Fibroblast of skin of abdomen (primary cell): ENCODE results near the gene CCL26. TPM values are rescaled to one million over a fixed set of nuclear protein-coding genes. Genes with fewer than 3 reads are reported as not detected.

Experiments used
- DNase-seq: peaks from one replicate; pipeline ENCODE4 v3.0.0-alpha.2; 2013
- polyA plus RNA-seq, 2 experiments: library from polyadenylated mRNA; unstranded; fragments of 120-200 nt; gene quantifications; one replicate each; pipeline ENCODE4 v1.2.1, GENCODE V29; 2013; ENCODE audit not compliant: insufficient read length in 2 of 2

The CCL26 gene, protein sequence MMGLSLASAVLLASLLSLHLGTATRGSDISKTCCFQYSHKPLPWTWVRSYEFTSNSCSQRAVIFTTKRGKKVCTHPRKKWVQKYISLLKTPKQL
- 0.67 TPM for polyA plus RNA-seq (2013, experiment 1 of 2; ENCODE audit: insufficient read length)
- 0.30 TPM for polyA plus RNA-seq (2013, experiment 2 of 2; ENCODE audit: insufficient read length)

GRCh38 chr7:75772081-75773077 lies at the start of gene CCL26:
Gene CCL26 (minus strand): TSS chr7:75772211. CDS start chr7:75772176, 35 bp downstream.
- peak; percentile 92 for DNase-seq

DNA sequence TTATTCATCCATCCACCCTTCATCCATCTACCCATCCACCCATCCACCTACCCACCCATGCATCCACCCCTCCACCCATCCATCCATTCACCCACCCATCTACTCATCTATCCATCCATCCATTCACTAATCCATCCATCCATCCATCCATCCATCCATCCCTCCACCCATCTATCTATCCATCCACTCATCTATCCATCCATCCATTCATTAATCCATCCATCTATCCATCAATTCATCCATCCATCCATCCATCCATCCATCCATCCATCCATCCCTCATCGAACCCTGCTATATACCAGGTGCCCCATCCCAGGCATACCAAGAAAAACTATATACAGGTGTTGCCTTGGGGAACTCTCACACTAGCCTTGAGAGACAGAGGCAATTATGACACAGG lies 48.7 kb upstream of the CCL26 start:
- no peak for DNase-seq

- no peak for DNase-seq
Observed at GRCh38 chr7:75819711-75820110, 47.7 kb upstream of the CCL26 start.

DNA sequence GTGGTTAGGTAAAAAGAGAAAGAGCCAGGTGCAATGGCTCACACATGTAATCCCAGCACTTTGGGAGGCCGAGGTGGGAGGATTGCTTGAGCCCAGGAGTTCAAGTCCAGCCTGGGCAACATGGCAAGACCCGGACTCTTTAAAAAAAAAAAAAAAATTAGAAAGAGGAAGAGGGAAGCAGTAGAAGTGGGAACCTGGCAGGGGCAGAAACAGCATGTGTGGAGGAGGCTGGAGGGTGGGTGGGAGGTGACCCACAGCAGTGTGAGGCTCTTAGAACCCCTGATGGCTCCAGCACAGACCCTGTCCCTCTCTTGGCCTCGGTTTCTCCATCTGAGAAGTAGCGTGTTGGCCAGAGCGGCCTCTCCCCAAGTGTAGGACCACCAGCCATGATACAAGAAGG lies 46.5 kb upstream of the CCL26 start:
- no peak for DNase-seq

DNA sequence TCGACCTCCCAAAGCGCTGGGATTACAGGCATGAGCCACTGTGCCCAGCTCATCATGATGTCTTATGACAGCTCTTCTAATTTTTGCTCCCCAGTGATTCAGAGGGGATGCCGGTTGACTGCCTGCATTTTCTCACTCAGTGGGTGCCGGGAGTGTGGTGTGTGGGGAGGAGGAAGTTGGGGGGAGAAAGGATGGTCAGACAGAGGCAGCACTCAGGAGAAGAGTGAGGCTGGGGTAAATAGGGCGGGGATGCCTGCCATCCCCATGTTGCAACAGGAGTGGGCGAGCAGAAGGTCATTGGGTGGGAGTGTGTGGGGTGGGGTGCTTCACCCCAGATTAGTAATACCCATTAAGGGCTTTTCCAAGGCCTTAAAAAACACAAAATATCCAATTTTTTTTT lies 45.1 kb upstream of the CCL26 start:
- no peak for DNase-seq

- DNase-seq: no peak
Observed at GRCh38 chr7:75815418-75816064, 43.5 kb upstream of the CCL26 start.

GRCh38 chr7:75814407-75814947 lies 42.5 kb upstream of the CCL26 start:
- peak; percentile 37 for DNase-seq

DNA sequence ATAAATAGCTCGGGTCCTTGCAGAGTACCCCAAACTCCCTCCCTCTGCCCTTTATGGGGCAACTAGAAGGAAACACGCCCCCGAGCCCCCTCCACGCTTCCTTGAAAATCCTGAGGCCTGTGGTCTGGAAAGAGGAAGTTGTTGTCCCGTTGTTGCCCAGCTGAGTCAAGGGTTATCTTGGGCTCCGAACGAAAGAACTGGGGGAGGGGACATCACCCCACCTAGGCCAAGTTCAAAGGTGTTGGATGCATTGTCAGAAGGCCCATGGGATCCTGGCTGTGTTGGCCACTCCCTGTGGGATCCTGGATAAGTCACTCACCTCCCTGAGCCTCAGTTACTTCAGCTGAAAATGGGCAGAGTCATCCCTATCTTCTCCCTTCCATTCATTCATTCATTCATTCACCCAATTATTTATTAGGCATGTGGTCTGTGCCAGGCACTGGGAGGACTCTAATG lies 41.8 kb upstream of the CCL26 start, which contains the start of gene CCL24:
Gene CCL24 (minus strand): TSS at position 26 of the 456 bp plus-strand sequence. CDS start 91 bp downstream, outside the sequence.
- no peak for DNase-seq

DNA sequence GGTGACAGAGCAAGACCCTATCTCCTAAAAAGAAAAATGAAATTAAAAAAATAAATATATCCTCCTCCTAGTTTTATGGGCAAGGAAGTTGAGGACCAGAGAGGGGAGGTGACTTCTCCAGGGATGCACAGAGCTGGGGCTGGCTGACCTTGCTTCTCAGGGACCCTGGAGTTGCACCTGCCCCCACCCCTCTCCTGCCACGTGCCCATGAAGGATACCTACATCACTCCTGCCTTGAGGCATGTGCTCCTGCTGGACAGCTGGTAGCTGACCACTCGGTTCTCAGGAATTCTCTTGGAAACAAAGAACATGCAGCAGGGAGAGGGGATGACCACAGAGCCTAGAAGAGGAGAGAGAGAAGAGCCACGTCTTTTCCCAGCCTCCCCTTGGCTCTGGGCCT lies 41.1 kb upstream of the CCL26 start:
- DNase-seq: peak; percentile 10

GRCh38 chr7:75811894-75812678 lies 40.1 kb upstream of the CCL26 start:
- DNase-seq: no peak

DNA sequence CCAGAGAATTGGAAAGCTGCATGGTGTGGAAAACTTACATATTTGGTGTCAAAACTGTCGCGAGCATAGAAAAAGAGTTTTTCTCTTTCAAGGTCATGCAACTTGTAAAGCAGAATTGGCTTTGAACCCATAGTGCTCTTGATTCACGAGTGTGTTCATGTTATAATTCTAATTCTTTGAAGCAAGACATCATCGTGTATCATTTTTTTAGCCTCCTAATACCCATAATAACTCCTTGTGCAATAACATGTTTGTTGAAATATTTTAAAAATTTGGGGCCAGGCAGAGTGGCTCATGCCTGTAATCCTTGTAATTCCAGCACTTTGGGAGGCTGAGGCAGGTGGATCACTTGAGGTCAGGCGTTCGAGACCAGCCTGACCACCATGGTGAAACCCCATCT lies 37.4 kb upstream of the CCL26 start:
- no peak for DNase-seq

GRCh38 chr7:75808106-75808505 lies 36.1 kb upstream of the CCL26 start:
- no peak for DNase-seq

GRCh38 chr7:75807452-75807851 lies 35.4 kb upstream of the CCL26 start:
- no peak for DNase-seq

GRCh38 chr7:75806560-75807307 lies 34.7 kb upstream of the CCL26 start:
- DNase-seq: no peak

- DNase-seq: no peak
Observed at GRCh38 chr7:75804705-75805104, 32.7 kb upstream of the CCL26 start.

DNA sequence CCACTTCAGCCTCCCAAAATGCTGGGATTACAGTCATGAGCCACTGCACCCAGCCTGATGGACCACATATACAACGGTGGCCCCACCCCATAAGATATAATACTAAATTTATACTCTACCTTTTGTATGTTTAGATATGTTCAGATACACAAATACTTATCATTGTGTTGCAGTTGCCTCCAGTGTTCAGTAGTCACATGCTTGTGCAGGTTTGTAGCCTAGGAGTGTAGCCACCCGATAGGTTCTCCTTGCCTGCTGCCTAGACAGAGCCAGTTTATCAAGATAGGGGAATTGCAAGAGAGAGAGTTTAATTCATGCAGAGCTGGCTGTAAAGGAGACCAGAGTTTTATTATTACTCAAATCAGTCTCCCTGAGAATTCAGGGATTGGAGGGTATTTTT lies 32.0 kb upstream of the CCL26 start:
- no peak for DNase-seq

GRCh38 chr7:75802552-75802821 lies 30.5 kb upstream of the CCL26 start:
- DNase-seq: no peak

DNA sequence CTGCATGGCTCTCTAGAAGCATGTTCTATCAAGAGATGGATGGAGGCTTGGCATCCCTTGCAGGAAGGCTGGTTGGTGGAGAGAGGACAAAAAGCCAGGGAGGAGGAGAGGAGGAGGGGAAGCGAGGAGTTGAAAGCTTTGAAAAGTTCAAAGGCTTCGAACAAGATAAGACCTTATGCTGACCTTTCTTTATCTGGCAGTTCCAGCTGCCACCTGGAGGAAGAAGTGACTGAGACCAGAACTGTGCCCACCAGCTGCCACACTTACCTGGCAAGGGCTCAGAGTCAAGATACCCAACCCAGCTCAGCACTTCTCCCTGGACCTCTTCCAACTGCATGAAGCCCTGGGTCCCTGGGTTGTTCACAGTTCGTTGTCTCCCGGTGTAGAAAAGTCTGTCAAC lies 26.8 kb upstream of the CCL26 start:
- DNase-seq: no peak

- DNase-seq: no peak
Observed at GRCh38 chr7:75796420-75796819, 24.4 kb upstream of the CCL26 start.

- no peak for DNase-seq
Observed at GRCh38 chr7:75795831-75796285, 23.8 kb upstream of the CCL26 start.

DNA sequence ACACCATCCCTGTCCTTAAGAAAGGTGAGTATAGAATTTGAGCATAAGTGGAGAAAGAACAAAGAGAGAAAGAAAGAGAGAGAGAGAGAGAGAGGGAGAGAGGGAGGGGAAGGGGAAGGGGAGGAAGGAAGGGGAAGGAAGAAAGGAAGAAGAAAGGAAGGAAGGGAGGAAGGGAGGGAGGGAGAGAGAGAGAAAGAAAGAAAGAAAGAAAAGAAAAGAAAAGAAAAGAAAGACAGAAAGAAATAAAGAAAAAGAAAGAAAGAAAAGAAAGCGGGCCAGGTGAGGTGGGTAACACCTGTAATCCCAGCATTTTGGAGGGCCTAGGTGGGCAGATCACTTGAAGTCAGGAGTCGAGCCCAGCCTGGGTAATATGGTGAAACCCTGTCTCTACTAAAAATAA lies 21.7 kb upstream of the CCL26 start:
- no peak for DNase-seq
